GM12864 (cell line): Measurements from ENCODE around the gene TMEM187.

ENCODE experiments used
- DNase-seq: peaks from one replicate; pipeline ENCODE4 v3.0.0-alpha.2; 2011; ENCODE audit warnings: low read depth
- H3K4me3 ChIP-seq: 2 replicates; pipeline ENCODE4 v1.5.1; 2011; ENCODE audit warnings: mild to moderate bottlenecking, low read depth, low read length, control low read depth
- CTCF ChIP-seq: IDR thresholded peaks from 2 replicates; pipeline ENCODE4 v1.5.1; 2011; ENCODE audit warnings: low read depth, mild to moderate bottlenecking, moderate library complexity, low read length, control low read depth, inconsistent platforms; ENCODE audit errors: missing control alignments

Gene TMEM187

GRCh38 chrX:153972368-153973126 is at the start of gene TMEM187:
TSS of gene TMEM187 (plus strand) at chrX:153972754. CDS start at chrX:153982063, 9,309 bp downstream.
- no peak for TF ChIP-seq CTCF
- peak within 1 kb of the TSS; percentile 97 for H3K4me3 ChIP-seq
- peak; percentile 78 for DNase-seq

GRCh38 chrX:153922932-153923857 is 49.4 kb upstream of the TMEM187 start:
- TF ChIP-seq CTCF, result no peak
- H3K4me3 ChIP-seq, result no peak overlapping the region
- DNase-seq, result no peak

- peak overlapping the region; percentile 85 for H3K4me3 ChIP-seq
- DNase-seq, result no peak
- peak; percentile 37 for TF ChIP-seq CTCF
Measured at GRCh38 chrX:153924149-153924861, 48.2 kb upstream of the TMEM187 start.

- peak overlapping the region; percentile 85 for H3K4me3 ChIP-seq
- no peak for DNase-seq
- no peak for TF ChIP-seq CTCF
Measured at GRCh38 chrX:153925387-153925738, 47.2 kb upstream of the TMEM187 start.

GRCh38 chrX:153925739-153926551 is 46.6 kb upstream of the TMEM187 start, which contains the start of gene ARHGAP4:
TSS of gene ARHGAP4 (minus strand) at chrX:153926264. CDS start at chrX:153926202, 62 bp downstream.
- no peak for DNase-seq
- peak within 1 kb of the TSS; percentile 85 for H3K4me3 ChIP-seq
- no peak for TF ChIP-seq CTCF

- H3K4me3 ChIP-seq, result peak overlapping the region; percentile 85
- DNase-seq, result no peak
- TF ChIP-seq CTCF, result no peak
Measured at GRCh38 chrX:153926552-153926857, 46.0 kb upstream of the TMEM187 start.
